ENCODE data around the gene FANCD2OS.
"Not testable (repeated sequence)": the region's sequence is repeated elsewhere in the genome, so short reads cannot be mapped to it uniquely, and the experiment has no call there.

The FANCD2OS gene

GRCh38 chr3:10091387-10091786 is 16.7 kb downstream of the FANCD2OS start:
- FAIRE-seq, result not testable (repeated sequence)

- not testable (repeated sequence) for FAIRE-seq
Observed at GRCh38 chr3:10090774-10091173, 17.3 kb downstream of the FANCD2OS start.

GRCh38 chr3:10090179-10090578 is 17.9 kb downstream of the FANCD2OS start:
- FAIRE-seq, result no peak

GRCh38 chr3:10088256-10088655 is 19.8 kb downstream of the FANCD2OS start:
- no peak for FAIRE-seq

GRCh38 chr3:10085738-10086137 is 22.3 kb downstream of the FANCD2OS start:
- FAIRE-seq, result no peak

GRCh38 chr3:10081871-10082270 is 26.2 kb downstream of the FANCD2OS start:
- FAIRE-seq, result no peak

- no peak for FAIRE-seq
Observed at GRCh38 chr3:10074666-10075065, 33.4 kb downstream of the FANCD2OS start.

GRCh38 chr3:10070077-10070476 is 38.0 kb downstream of the FANCD2OS start:
- FAIRE-seq, result not testable (repeated sequence)

GRCh38 chr3:10055097-10055496 is 53.0 kb downstream of the FANCD2OS start:
- no peak for FAIRE-seq
